Tibial artery (tissue), 4 donors: ENCODE measurements around the gene PSMC2.

ENCODE experiments used
- DNase-seq, 2 donors: peaks; one replicate each; pipeline ENCODE4 v3.0.0-alpha.2; 2019
- H3K27ac ChIP-seq, 2 donors: fragments of 200-600 bp; sonication (generic) in 1 of 2; 1 replicate in 1 of 2; 2 replicates in 1 of 2; pipeline ENCODE4 v1.5.1; 2018 to 2019; ENCODE audit warnings: mild to moderate bottlenecking in 1 of 2
- H3K27me3 ChIP-seq, 2 donors: fragments of 200-600 bp; sonication (generic) in 1 of 2; one replicate each; pipeline versions ENCODE4 v1.5.1 to v1.6.0; 2016 to 2019
- H3K36me3 ChIP-seq, 3 donors: fragments of 200-600 bp; sonication (generic) in 2 of 3; one replicate each; pipeline ENCODE4 v1.5.1; 2016 to 2019; ENCODE audit warnings: mild to moderate bottlenecking in 2 of 3
- H3K4me1 ChIP-seq, 4 donors: fragments of 200-600 bp; sonication (generic) in 2 of 4; 1 replicate in 3 of 4; 2 replicates in 1 of 4; pipeline ENCODE4 v1.5.1; 2016 to 2019
- H3K4me3 ChIP-seq, 2 donors: fragments of 200-600 bp; sonication (generic) in 1 of 2; 1 replicate in 1 of 2; 2 replicates in 1 of 2; pipeline ENCODE4 v1.5.1; 2018 to 2019; ENCODE audit warnings: mild to moderate bottlenecking in 2 of 2
- H3K9me3 ChIP-seq, 3 donors: fragments of 200-600 bp; sonication (generic) in 1 of 3; one replicate each; pipeline ENCODE4 v1.5.1; 2016 to 2019
- intact Hi-C: fragments of 100-400 bp; cut with DNase I; formaldehyde crosslinking; loops from one replicate; pipeline ENCODE4 v1.15.0; 2023; ENCODE audit warnings: low total_unique reads
- TF ChIP-seq, protein P1 (sequence below), 2 experiments: fragments of 200-600 bp in 1 of 2; fragments of 450-650 bp in 1 of 2; IDR thresholded peaks; one replicate each; pipeline ENCODE4 v1.5.1; 2017 to 2019; ENCODE audit warnings: antibody characterized with exemption in 2 of 2, mild to moderate bottlenecking in 1 of 2, moderate library complexity in 1 of 2

Gene PSMC2

DNA sequence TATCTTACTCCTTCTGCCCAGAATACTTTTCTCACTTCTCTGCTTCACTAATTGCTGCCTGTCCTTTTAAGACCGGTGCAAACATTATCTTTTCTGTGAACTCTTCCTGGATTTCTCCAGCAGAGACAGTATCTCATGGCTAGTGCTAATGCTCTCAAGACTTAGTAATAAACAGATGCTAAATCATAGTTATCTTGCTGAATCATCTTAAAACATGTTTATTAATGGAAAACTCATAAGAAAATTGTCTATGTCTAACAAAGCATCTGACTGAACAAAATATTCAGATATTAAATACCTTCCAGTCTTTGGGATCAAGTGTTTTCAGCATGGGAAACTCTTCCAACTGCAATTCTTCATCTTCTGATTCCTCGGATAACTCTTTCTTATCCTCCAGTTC, 6.0 kb upstream of the PSMC2 start:
- TF ChIP-seq, protein P1, sequence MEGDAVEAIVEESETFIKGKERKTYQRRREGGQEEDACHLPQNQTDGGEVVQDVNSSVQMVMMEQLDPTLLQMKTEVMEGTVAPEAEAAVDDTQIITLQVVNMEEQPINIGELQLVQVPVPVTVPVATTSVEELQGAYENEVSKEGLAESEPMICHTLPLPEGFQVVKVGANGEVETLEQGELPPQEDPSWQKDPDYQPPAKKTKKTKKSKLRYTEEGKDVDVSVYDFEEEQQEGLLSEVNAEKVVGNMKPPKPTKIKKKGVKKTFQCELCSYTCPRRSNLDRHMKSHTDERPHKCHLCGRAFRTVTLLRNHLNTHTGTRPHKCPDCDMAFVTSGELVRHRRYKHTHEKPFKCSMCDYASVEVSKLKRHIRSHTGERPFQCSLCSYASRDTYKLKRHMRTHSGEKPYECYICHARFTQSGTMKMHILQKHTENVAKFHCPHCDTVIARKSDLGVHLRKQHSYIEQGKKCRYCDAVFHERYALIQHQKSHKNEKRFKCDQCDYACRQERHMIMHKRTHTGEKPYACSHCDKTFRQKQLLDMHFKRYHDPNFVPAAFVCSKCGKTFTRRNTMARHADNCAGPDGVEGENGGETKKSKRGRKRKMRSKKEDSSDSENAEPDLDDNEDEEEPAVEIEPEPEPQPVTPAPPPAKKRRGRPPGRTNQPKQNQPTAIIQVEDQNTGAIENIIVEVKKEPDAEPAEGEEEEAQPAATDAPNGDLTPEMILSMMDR (IDR thresholded peaks at IDR 0.05), result no peak
- peaks cover 31 to 52% (median 37%) of the 10 kb centered on the region in 3 donors for H3K36me3 ChIP-seq
- intact Hi-C loops, result loop anchor here (5.0 kb wide), 1 partner anchor 264 kb away; the partner anchor contains the start of gene ARMC10
- no peaks in the 10 kb centered on the region for H3K9me3 ChIP-seq
- peaks cover 0 to 23% (median 17%) of the 10 kb centered on the region in 4 donors for H3K4me1 ChIP-seq
- no peaks in the 10 kb centered on the region for H3K27me3 ChIP-seq
- no peak overlapping the region for H3K4me3 ChIP-seq
- DNase-seq, result no peak
- H3K27ac ChIP-seq, result no peak overlapping the region

DNA sequence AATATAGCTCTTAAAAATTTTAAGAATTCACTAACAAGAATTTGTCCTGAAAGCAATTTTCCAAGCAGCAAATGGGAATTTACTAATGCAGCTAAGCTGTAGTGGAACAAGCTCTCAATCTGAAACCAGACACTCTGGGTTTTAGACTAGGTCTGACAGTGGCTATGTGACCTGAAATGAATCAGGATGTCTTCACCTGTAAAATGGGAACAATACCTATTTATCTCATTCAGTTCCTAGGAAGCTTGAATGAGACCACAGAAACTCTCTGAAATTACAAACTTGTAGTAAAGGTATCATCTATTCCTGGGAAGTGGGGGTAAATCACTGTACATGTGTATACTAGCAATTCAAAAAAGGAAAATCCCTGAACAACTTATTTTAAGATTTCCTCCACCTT, 4.1 kb upstream of the PSMC2 start:
- intact Hi-C loops, result loop anchor here (5.0 kb wide), 1 partner anchor 266 kb away; the partner anchor contains the start of gene ARMC10
- Histone ChIP-seq H3K9me3 (no peaks in the 10 kb centered on the region), H3K4me1 (peaks cover 0 to 31% (median 24%) of the 10 kb centered on the region in 4 donors), H3K4me3 (peak overlapping the region; percentile 91 to 98), H3K27ac (peak overlapping the region; percentile 88 to 89), H3K27me3 (no peaks in the 10 kb centered on the region), H3K36me3 (peaks cover 15 to 34% (median 21%) of the 10 kb centered on the region in 3 donors)
- no peak for DNase-seq
- TF ChIP-seq, protein P1 (IDR thresholded peaks at IDR 0.05), result no peak

DNA sequence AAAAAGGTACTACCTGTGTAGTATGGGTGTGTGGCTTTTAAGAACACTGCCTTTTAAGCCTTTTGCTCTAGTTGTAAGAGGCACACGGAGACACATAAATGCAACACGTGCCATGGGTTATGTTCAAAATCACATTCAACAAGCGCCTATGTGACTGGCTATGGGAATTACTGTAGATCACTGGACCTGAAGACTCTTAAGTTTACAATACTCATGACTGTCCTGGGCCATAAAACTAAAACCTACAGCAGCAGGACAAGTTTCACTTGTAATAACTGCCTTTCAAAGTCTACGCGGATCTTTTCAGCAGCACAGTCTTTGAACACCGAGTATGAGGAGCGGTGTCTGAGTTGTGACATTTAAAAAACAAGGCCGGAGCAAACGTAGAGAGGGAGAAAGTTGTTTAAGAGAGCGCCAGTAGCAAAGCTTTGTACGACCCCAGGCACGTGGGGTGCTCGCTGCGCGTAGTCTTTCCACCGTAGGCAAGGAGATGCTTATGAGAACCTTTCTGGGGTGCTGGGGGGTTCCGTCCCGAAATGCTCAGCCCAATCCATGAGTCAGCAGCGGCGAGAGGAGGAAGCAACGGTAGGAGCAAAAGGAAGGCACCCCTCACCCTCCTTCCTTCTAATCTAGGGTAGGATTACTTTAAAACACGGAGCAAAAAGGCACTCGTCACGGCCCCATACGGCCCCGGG, 3.5 kb upstream of the PSMC2 start:
- TF ChIP-seq, protein P1 (IDR thresholded peaks at IDR 0.05), result no peak
- H3K4me3 ChIP-seq, result peak overlapping the region; percentile 91 to 98
- DNase-seq, result no peak
- peaks cover 9 to 28% (median 21%) of the 10 kb centered on the region in 3 donors for H3K36me3 ChIP-seq
- H3K27me3 ChIP-seq, result no peaks in the 10 kb centered on the region
- intact Hi-C loops, result loop anchor here (5.0 kb wide), 1 partner anchor 267 kb away; the partner anchor contains the start of gene ARMC10
- peaks cover 0 to 36% (median 30%) of the 10 kb centered on the region in 4 donors for H3K4me1 ChIP-seq
- peak overlapping the region; percentile 88 to 89 for H3K27ac ChIP-seq
- no peaks in the 10 kb centered on the region for H3K9me3 ChIP-seq

DNA sequence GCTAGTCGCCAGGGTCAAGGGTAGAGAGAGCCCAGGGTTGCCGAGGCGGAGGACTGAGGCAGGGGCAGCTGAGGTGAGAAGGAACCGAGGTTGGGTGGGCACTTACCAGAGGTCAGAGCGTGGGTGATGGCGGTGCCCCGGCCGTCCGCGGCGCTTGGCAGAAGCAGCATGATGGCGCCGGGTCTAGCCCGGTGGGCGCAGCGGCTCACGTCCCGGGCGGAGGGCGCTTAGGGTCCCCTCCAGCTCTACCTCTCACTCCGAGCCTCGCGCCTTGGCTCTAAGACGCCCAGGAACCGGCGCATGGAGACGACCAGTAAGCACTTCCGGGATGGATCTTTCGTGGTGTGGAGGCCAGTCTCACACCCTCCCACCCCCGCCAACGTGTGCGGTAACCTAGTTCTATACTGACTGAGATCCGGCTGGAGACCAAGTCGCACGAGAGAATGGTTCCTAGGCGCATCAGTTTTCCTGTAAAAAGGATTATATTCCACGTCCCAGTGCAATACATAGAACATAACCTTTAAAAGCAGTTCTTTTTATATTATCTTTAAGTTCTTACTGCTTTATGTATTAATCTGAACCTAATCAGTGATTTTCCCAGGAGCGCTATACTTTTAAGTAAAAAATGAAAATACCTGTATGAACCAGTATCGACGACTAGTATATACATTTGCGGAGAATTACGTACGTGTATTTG, 2.8 kb upstream of the PSMC2 start, which contains the start of gene DNAJC2:
Gene DNAJC2, minus strand, starts transcription at position 315 of the 697 bp plus-strand sequence. Its CDS starts 145 bp downstream, at position 170.
- Histone ChIP-seq H3K4me3 (peak within 1 kb of the TSS; percentile 91 to 98), H3K27me3 (no peaks in the 10 kb centered on the region), H3K36me3 (peaks cover 8 to 21% (median 16%) of the 10 kb centered on the region in 3 donors), H3K27ac (peak within 1 kb of the TSS; percentile 88 to 89), H3K9me3 (no peaks in the 10 kb centered on the region), H3K4me1 (peaks cover 0 to 43% (median 37%) of the 10 kb centered on the region in 4 donors)
- intact Hi-C loops, result loop anchor here (5.0 kb wide), 1 partner anchor 267 kb away; the partner anchor contains the start of gene ARMC10
- TF ChIP-seq, protein P1 (IDR thresholded peaks at IDR 0.05), result no peak
- DNase-seq, result peak; percentile 87 to 91

DNA sequence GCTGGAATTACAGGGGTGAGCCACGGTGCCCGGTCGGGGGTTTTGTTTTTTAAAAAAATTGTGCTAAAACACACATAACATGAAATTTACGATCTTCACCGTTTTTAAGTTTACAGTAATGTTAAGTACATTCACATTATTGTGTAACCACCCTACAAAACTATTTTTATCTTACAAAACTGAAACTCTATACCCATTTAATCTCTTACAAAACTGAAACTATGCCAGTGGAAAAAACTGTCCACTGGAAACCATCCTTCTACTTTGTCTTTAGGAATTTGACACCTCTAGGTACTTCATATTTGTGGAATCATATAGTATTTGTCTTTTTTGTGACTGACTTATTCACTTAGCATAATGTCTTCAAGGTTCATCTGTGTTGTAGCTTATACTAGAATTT, 1.0 kb upstream of the PSMC2 start:
- Histone ChIP-seq H3K27ac (no peak overlapping the region), H3K9me3 (no peaks in the 10 kb centered on the region), H3K4me3 (no peak overlapping the region), H3K36me3 (peaks cover 0 to 6% (median 6%) of the 10 kb centered on the region in 3 donors), H3K4me1 (peaks cover 0 to 61% (median 49%) of the 10 kb centered on the region in 4 donors), H3K27me3 (no peaks in the 10 kb centered on the region)
- TF ChIP-seq, protein P1 (IDR thresholded peaks at IDR 0.05), result no peak
- intact Hi-C loops, result no loop called here
- DNase-seq, result no peak
